DMS114 treated with DMSO at 0.1 percent for 48 hours (cell line): ENCODE data around the gene DAGLB.
A peak's percentile ranks its signal among the peaks of the same experiment; 100 is the strongest.
"Not testable (repeated sequence)": the region's sequence is repeated elsewhere in the genome, so short reads cannot be mapped to it uniquely, and the experiment has no call there.

Source experiments
- DNase-seq: peaks from one replicate; lab custom pipeline; 2025; ENCODE audit not compliant: unreplicated experiment; lab: John Stamatoyannopoulos, UW

The DAGLB gene

GRCh38 chr7:6447581-6448199, at the start of gene DAGLB:
Gene DAGLB, minus strand, starts transcription at chr7:6447954. Its CDS starts 112 bp downstream, at chr7:6447842.
- DNase-seq: peak; percentile 81

- DNase-seq: no peak
Measured at GRCh38 chr7:6497637-6497905, 49.8 kb upstream of the DAGLB start.

- no peak for DNase-seq
Measured at GRCh38 chr7:6496842-6497636, 49.3 kb upstream of the DAGLB start.

GRCh38 chr7:6495597-6496262, 48.0 kb upstream of the DAGLB start:
- no peak for DNase-seq

- no peak for DNase-seq
Measured at GRCh38 chr7:6494365-6494764, 46.6 kb upstream of the DAGLB start.

- no peak for DNase-seq
Measured at GRCh38 chr7:6491194-6491593, 43.4 kb upstream of the DAGLB start.

- no peak for DNase-seq
Measured at GRCh38 chr7:6489612-6490011, 41.9 kb upstream of the DAGLB start.

- DNase-seq: no peak
Measured at GRCh38 chr7:6487184-6487545, 39.4 kb upstream of the DAGLB start.

GRCh38 chr7:6486438-6487183, 38.9 kb upstream of the DAGLB start:
- DNase-seq: no peak

- DNase-seq: no peak
Measured at GRCh38 chr7:6482743-6483119, 35.0 kb upstream of the DAGLB start.

- DNase-seq: no peak
Measured at GRCh38 chr7:6482307-6482706, 34.6 kb upstream of the DAGLB start.

- DNase-seq: no peak
Measured at GRCh38 chr7:6481445-6481844, 33.7 kb upstream of the DAGLB start.

- no peak for DNase-seq
Measured at GRCh38 chr7:6480323-6480660, 32.5 kb upstream of the DAGLB start.

- DNase-seq: no peak
Measured at GRCh38 chr7:6479067-6479466, 31.3 kb upstream of the DAGLB start.

- no peak for DNase-seq
Measured at GRCh38 chr7:6478186-6478585, 30.4 kb upstream of the DAGLB start.

GRCh38 chr7:6477318-6477660, 29.5 kb upstream of the DAGLB start:
- no peak for DNase-seq

- no peak for DNase-seq
Measured at GRCh38 chr7:6476596-6477317, 29.0 kb upstream of the DAGLB start.

GRCh38 chr7:6475433-6476186, 27.9 kb upstream of the DAGLB start:
- DNase-seq: no peak

- DNase-seq: no peak
Measured at GRCh38 chr7:6465862-6466261, 18.1 kb upstream of the DAGLB start.

GRCh38 chr7:6463609-6464008, 15.9 kb upstream of the DAGLB start:
- DNase-seq: not testable (repeated sequence)
